Measurements from ENCODE around the gene TMEM186.
A peak's percentile ranks its signal among the peaks of the same experiment; 100 is the strongest.
"Not testable (repeated sequence)": the region's sequence is repeated elsewhere in the genome, so short reads cannot be mapped to it uniquely, and the experiment has no call there.

TMEM186 gene, protein sequence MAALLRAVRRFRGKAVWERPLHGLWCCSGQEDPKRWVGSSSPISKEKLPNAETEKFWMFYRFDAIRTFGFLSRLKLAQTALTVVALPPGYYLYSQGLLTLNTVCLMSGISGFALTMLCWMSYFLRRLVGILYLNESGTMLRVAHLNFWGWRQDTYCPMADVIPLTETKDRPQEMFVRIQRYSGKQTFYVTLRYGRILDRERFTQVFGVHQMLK

GRCh38 chr16:8797364-8798173 lies at the start of gene TMEM186, which contains the start of gene PMM2:
Gene TMEM186, minus strand, starts transcription at chr16:8797639. Its CDS starts 25 bp downstream, at chr16:8797614.
Gene PMM2, plus strand, starts transcription at chr16:8797839. Its CDS starts 44 bp downstream, at chr16:8797883.
- H3K4me1 ChIP-seq (ENCODE audit: control insufficient read depth, insufficient read depth, low read length) = no peaks in the 10 kb centered on the region; the same call in 1 of the 2 replicates
- no CpG with 5 or more reads among the region's 61 CpGs for WGBS (ENCODE audit: insufficient coverage, insufficient read length)
- peak within 1 kb of the TSS; percentile 74 for H3K4me3 ChIP-seq (ENCODE audit: low read length)

DNA sequence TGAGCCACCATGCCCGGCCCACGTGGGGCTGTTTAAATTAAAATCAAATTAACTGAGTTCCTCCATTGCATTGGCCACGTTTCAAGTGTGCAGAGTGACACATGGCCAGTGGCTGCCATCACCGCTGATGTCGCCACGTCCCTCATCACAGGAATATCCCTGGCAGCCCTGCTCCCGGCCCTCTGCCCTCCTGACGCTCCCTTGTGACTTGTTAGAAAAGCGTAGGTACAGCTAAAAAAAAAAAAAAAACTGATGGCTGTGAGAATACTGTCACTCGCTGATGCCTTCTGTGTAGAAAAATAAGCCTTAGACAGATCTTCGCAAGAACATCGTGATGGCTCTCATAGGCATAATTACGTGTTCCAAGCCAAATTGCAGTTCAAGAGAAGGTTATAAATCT lies 49.7 kb upstream of the TMEM186 start:
- no peaks in the 10 kb centered on the region for H3K27me3 ChIP-seq (ENCODE audit: control insufficient read depth, insufficient read depth, low read length)
- peaks cover 12% of the 10 kb centered on the region for H3K36me3 ChIP-seq (ENCODE audit: control insufficient read depth, insufficient read depth, low read length)
- H3K4me3 ChIP-seq (ENCODE audit: low read length) = no peak overlapping the region
- no peaks in the 10 kb centered on the region for H3K9me3 ChIP-seq (ENCODE audit: control insufficient read depth, insufficient read depth, low read length)
- no peaks in the 10 kb centered on the region for H3K4me1 ChIP-seq (ENCODE audit: control insufficient read depth, insufficient read depth, low read length)
- no peak overlapping the region for H3K27ac ChIP-seq (ENCODE audit: low read length)
- no peak for DNase-seq (ENCODE audit: low read depth, low spot score)
- WGBS (ENCODE audit: insufficient coverage, insufficient read length) = no CpG with 5 or more reads among the region's 13 CpGs

More at GRCh38 chr16:8797364-8798173, at the start of gene TMEM186, which contains the start of gene PMM2:
- Histone ChIP-seq H3K9me3 (ENCODE audit: control insufficient read depth, insufficient read depth, low read length) (no peaks in the 10 kb centered on the region), H3K36me3 (ENCODE audit: control insufficient read depth, insufficient read depth, low read length) (peaks cover 6% of the 10 kb centered on the region; the same call in 1 of the 2 replicates), H3K27ac (ENCODE audit: low read length) (no peak within 1 kb of the TSS), H3K27me3 (ENCODE audit: control insufficient read depth, insufficient read depth, low read length) (no peaks in the 10 kb centered on the region)
- DNase-seq (ENCODE audit: low read depth, low spot score) = peak; percentile 95

DNA sequence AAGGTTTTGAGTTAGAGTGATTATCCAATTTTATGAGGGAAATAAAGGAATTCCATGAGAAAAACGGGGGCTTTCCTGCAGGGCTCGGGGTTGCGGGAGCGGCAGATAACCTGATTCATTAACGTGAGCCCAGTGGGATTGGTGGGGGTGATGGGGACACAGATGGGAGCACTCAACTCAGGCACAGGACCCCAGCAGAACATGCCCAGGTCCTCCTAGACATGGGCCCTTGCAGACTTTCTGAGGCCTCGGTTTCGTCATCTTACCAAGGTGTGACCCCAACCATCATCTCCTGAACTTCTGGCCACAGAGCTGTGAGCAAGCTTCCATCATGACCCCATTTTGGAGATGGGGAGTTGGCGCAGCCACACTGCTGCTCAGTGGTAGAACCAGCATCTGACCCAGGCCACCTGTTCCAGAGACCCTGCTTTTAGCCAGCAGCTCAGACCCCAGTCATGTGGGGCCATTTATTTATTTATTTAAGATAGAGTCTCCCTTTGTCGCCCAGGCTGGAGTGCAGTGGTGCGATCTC lies 49.0 kb upstream of the TMEM186 start:
- Histone ChIP-seq H3K27me3 (ENCODE audit: control insufficient read depth, insufficient read depth, low read length) (no peaks in the 10 kb centered on the region), H3K4me3 (ENCODE audit: low read length) (no peak overlapping the region), H3K9me3 (ENCODE audit: control insufficient read depth, insufficient read depth, low read length) (no peaks in the 10 kb centered on the region), H3K36me3 (ENCODE audit: control insufficient read depth, insufficient read depth, low read length) (peaks cover 12% of the 10 kb centered on the region), H3K4me1 (ENCODE audit: control insufficient read depth, insufficient read depth, low read length) (no peaks in the 10 kb centered on the region), H3K27ac (ENCODE audit: low read length) (no peak overlapping the region)
- 100% methylated on average over 1 of the region's 10 CpGs for WGBS (ENCODE audit: insufficient coverage, insufficient read length)
- no peak for DNase-seq (ENCODE audit: low read depth, low spot score)

GRCh38 chr16:8845699-8846298 lies 48.4 kb upstream of the TMEM186 start:
- Histone ChIP-seq H3K27me3 (ENCODE audit: control insufficient read depth, insufficient read depth, low read length) (no peaks in the 10 kb centered on the region), H3K4me1 (ENCODE audit: control insufficient read depth, insufficient read depth, low read length) (no peaks in the 10 kb centered on the region), H3K27ac (ENCODE audit: low read length) (no peak overlapping the region), H3K9me3 (ENCODE audit: control insufficient read depth, insufficient read depth, low read length) (no peaks in the 10 kb centered on the region), H3K36me3 (ENCODE audit: control insufficient read depth, insufficient read depth, low read length) (peaks cover 12% of the 10 kb centered on the region), H3K4me3 (ENCODE audit: low read length) (no peak overlapping the region)
- no CpG with 5 or more reads among the region's 7 CpGs for WGBS (ENCODE audit: insufficient coverage, insufficient read length)
- DNase-seq (ENCODE audit: low read depth, low spot score) = no peak

GRCh38 chr16:8843296-8843695 lies 45.9 kb upstream of the TMEM186 start:
- DNase-seq (ENCODE audit: low read depth, low spot score); H3K9me3 ChIP-seq (ENCODE audit: control insufficient read depth, insufficient read depth, low read length); H3K4me1 ChIP-seq (ENCODE audit: control insufficient read depth, insufficient read depth, low read length); H3K4me3 ChIP-seq (ENCODE audit: low read length); H3K27me3 ChIP-seq (ENCODE audit: control insufficient read depth, insufficient read depth, low read length); H3K27ac ChIP-seq (ENCODE audit: low read length); H3K36me3 ChIP-seq (ENCODE audit: control insufficient read depth, insufficient read depth, low read length): not testable (repeated sequence)
- WGBS (ENCODE audit: insufficient coverage, insufficient read length) = no CpG with 5 or more reads among the region's 12 CpGs

DNA sequence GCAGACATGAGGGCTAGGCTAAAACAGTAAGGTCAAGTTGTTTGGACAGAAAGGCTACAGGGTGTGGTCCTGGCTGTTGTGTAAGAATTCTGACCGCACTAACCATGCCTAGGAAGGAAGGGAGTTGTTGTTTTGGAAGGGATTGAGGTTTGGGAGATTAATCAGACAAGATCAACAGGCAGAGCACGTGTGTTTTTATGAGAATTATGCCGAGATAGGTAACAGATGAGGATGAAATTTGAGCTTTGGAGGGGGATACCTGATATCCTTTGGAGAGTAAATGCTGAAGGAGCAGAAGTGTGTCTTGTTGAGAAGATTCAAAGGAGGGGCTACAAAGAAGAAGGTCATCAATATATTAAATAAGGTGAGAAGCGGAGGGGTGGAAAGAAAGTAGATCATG lies 44.6 kb upstream of the TMEM186 start:
- H3K36me3 ChIP-seq (ENCODE audit: control insufficient read depth, insufficient read depth, low read length); H3K4me3 ChIP-seq (ENCODE audit: low read length); DNase-seq (ENCODE audit: low read depth, low spot score); H3K9me3 ChIP-seq (ENCODE audit: control insufficient read depth, insufficient read depth, low read length); H3K27ac ChIP-seq (ENCODE audit: low read length); H3K27me3 ChIP-seq (ENCODE audit: control insufficient read depth, insufficient read depth, low read length); H3K4me1 ChIP-seq (ENCODE audit: control insufficient read depth, insufficient read depth, low read length): not testable (repeated sequence)
- no CpG with 5 or more reads among the region's 4 CpGs for WGBS (ENCODE audit: insufficient coverage, insufficient read length)

DNA sequence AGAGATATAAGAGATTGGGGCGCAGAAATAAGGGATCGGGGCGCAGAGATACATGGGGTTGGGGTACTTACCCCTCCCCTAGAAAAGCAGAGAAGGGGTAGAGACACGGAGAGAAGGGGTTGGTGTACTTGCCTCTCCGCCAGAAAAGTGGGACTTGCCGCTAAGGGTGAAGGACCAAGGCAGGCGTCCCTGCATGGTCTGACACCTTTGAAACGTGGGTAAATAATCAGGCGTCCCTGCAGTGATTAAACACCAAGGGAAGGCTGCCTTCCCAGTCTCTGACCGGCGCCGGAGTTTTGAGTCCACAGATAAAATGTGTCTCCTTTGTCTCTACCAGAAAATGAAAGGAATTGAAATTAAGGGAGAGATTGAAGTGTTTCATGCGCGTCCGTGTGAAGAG lies 40.2 kb upstream of the TMEM186 start:
- H3K36me3 ChIP-seq (ENCODE audit: control insufficient read depth, insufficient read depth, low read length); H3K4me1 ChIP-seq (ENCODE audit: control insufficient read depth, insufficient read depth, low read length); H3K4me3 ChIP-seq (ENCODE audit: low read length); H3K9me3 ChIP-seq (ENCODE audit: control insufficient read depth, insufficient read depth, low read length); H3K27ac ChIP-seq (ENCODE audit: low read length); DNase-seq (ENCODE audit: low read depth, low spot score); H3K27me3 ChIP-seq (ENCODE audit: control insufficient read depth, insufficient read depth, low read length): not testable (repeated sequence)
- WGBS (ENCODE audit: insufficient coverage, insufficient read length) = no CpG with 5 or more reads among the region's 15 CpGs

GRCh38 chr16:8836797-8837196 lies 39.4 kb upstream of the TMEM186 start:
- WGBS (ENCODE audit: insufficient coverage, insufficient read length) = no CpG with 5 or more reads among the region's 7 CpGs
- H3K9me3 ChIP-seq (ENCODE audit: control insufficient read depth, insufficient read depth, low read length); H3K27ac ChIP-seq (ENCODE audit: low read length); H3K4me1 ChIP-seq (ENCODE audit: control insufficient read depth, insufficient read depth, low read length); H3K36me3 ChIP-seq (ENCODE audit: control insufficient read depth, insufficient read depth, low read length); H3K4me3 ChIP-seq (ENCODE audit: low read length); DNase-seq (ENCODE audit: low read depth, low spot score); H3K27me3 ChIP-seq (ENCODE audit: control insufficient read depth, insufficient read depth, low read length): not testable (repeated sequence)

DNA sequence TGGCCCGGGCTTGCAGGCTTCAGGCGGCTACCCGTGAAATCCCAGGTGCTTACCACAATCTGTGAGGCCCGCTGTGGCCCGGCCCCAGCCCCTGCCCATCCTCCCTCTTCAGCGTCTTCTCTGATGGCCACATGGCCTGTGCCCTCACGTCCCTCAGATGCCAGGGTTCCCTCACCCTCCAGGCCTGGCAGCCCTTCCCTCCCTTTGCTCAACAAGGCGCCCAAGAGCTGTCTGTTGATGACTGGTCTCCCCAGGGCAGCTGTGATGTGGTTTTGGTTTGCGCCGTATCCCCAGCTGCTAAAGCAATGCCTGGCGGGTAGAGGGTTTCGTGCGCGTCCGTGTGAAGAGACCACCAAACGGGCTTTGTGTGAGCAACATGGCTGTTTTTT lies 35.3 kb upstream of the TMEM186 start:
- Histone ChIP-seq H3K4me1 (ENCODE audit: control insufficient read depth, insufficient read depth, low read length) (peaks cover 7% of the 10 kb centered on the region), H3K9me3 (ENCODE audit: control insufficient read depth, insufficient read depth, low read length) (no peaks in the 10 kb centered on the region), H3K4me3 (ENCODE audit: low read length) (no peak overlapping the region), H3K27ac (ENCODE audit: low read length) (peak overlapping the region; percentile 84), H3K27me3 (ENCODE audit: control insufficient read depth, insufficient read depth, low read length) (no peaks in the 10 kb centered on the region), H3K36me3 (ENCODE audit: control insufficient read depth, insufficient read depth, low read length) (no peaks in the 10 kb centered on the region)
- no CpG with 5 or more reads among the region's 16 CpGs for WGBS (ENCODE audit: insufficient coverage, insufficient read length)
- DNase-seq (ENCODE audit: low read depth, low spot score) = no peak

DNA sequence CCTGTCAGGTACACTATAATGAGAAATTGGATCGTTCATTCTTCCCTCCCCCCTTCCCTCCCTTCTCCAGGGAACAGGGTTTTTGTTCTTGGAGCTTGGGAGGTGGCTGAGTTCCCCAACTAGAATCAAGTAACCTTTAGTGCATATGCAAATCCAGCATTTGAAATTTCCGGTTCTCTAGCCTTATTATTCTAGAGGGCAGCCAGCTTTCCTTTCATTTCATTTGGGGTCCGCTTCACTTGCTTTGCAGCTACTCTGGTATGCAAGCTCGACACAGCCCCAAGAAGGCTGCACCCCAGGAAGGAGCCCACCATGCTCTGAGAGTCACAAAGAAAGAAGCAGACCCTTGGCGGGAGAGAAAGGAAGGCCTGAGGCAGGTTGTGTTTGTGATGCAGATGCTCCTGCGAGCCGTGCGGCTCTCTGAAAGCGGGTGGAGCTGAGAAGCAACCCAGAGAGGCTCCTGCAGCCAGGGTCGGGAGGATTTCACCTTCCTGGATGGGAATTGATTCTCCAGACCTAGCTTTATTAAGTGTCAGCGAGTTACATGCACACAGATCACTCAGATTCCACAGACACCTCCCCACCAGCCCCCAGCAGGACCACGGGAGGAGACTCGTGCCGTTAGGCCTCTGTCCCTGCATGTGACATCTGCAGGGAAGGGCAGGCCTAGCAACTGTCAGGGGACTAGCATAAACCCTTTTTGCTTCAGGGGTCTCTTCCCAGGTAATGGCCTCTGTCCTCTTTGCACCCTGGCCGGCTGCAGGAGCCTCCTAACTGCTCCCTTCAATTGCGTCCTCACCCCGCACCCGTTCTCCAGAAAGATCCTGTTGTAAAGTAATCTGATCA lies 34.7 kb upstream of the TMEM186 start:
- Histone ChIP-seq H3K9me3 (ENCODE audit: control insufficient read depth, insufficient read depth, low read length) (no peaks in the 10 kb centered on the region), H3K4me3 (ENCODE audit: low read length) (no peak overlapping the region), H3K27me3 (ENCODE audit: control insufficient read depth, insufficient read depth, low read length) (no peaks in the 10 kb centered on the region), H3K4me1 (ENCODE audit: control insufficient read depth, insufficient read depth, low read length) (peaks cover 7% of the 10 kb centered on the region), H3K36me3 (ENCODE audit: control insufficient read depth, insufficient read depth, low read length) (no peaks in the 10 kb centered on the region), H3K27ac (ENCODE audit: low read length) (peak overlapping the region; percentile 84)
- no CpG with 5 or more reads among the region's 18 CpGs for WGBS (ENCODE audit: insufficient coverage, insufficient read length)
- peak; percentile 81 for DNase-seq (ENCODE audit: low read depth, low spot score)
